DLD1 (cell line): ENCODE data around the gene ECE2.

Source experiments
- in situ Hi-C: cut with HindIII; loops from 2 replicates; pipeline ENCODE4 v1.10.0; 2017; ENCODE audit warnings: low sequenced_read_pairs

ECE2 gene

GRCh38 chr3:184275961-184276910 is at the start of gene ECE2:
ECE2 (plus strand) TSS chr3:184276022; CDS start chr3:184276154, 132 bp downstream.
- in situ Hi-C loops = no loop called here

- in situ Hi-C loops = loop anchor here (25.0 kb wide), 1 partner anchor 340 kb away; the partner anchor contains the start of gene PARL
Observed at GRCh38 chr3:184227481-184227935, 48.3 kb upstream of the ECE2 start.

GRCh38 chr3:184228376-184229137 is 47.3 kb upstream of the ECE2 start:
- in situ Hi-C loops = loop anchor here (25.0 kb wide), 1 partner anchor 341 kb away; the partner anchor contains the start of gene PARL

DNA sequence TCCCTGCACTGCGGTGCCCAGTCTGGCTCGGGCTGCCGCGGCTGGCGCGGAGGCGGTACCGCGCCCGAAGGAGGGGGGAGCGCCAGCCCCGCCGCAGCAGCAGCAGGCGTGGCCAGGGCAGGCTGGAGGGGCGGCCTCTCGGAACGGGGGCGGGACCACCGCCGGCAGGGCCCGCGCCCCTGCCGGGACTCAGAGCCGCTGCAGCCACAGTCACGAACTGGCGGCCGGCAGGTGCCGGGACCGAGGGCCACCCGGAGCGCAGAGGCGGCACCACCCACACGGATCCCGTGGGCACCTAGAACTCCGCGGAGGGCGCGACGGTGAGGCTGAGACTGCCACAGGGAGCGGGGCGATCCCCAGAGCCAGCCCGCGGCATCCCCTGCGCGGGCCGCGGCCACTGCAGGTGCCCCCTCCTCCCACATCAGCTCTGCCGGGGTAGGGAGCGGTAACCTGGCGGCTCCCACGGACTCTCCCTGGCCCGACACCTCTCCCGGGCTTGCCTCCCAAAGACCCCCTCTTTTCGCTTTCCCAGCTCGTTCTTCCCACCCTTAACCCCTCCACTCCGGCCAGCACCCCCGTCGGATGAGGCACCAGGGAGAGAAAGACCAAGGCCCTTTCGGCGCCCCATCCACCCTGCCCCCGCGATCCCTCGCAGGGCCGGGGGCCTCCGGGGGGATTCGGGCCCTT is 46.3 kb upstream of the ECE2 start, which contains the start of gene VWA5B2:
VWA5B2 (plus strand) TSS at position 192 of the 687 bp plus-strand sequence. CDS start 944 bp downstream, outside the sequence.
- in situ Hi-C loops = loop anchor here (25.0 kb wide), 1 partner anchor 342 kb away; the partner anchor contains the start of gene PARL

DNA sequence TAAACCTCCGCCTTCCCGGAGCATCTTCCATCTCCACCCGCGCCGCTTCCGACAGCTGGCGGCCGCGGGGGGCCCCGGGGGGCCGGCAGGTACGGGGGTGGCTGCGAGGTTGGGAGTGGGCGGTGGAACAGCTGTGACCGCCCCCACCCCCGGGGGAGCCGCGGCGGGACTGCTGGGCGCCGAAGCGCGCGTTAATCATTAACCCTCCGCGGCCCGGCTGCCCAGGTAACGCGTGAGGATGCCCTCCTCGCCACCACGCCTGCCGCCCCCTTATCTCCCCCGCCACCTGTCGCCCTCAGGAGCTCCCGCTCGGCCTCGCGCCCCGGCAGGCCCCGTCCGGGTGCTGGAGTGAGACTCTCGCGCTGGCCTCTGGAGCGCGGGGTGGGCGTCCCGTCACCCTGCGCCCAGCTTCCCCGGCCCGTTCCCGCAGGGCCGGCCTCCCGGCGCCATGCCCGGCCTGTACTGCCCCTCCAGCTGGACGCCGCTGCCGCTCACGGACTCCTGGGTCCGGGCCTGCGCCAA is 45.7 kb upstream of the ECE2 start:
- in situ Hi-C loops = loop anchor here (25.0 kb wide), 1 partner anchor 343 kb away; the partner anchor contains the start of gene PARL

- in situ Hi-C loops = loop anchor here (25.0 kb wide), 1 partner anchor 344 kb away; the partner anchor contains the start of gene PARL
Observed at GRCh38 chr3:184230603-184231528, 45.0 kb upstream of the ECE2 start.

DNA sequence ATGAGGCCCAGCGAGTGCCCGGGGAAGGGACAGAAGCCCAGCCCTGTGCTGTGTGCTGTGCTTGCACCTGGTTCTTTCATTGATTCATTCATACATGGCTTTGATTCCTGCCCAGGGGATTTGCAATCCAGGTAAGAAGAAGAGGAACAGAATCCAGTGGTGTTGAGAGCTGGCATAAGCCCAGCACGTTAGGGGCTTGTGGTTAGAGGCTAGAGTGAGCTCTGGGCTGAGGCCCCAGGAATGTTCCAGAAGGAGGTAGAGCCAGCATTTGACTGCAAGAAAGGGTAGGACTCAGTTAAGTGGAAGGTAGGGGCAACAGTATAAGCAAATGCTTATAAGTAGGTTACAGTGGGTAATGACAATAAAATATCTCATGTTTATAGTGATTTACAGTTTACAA is 44.2 kb upstream of the ECE2 start:
- in situ Hi-C loops = loop anchor here (25.0 kb wide), 1 partner anchor 344 kb away; the partner anchor contains the start of gene PARL

DNA sequence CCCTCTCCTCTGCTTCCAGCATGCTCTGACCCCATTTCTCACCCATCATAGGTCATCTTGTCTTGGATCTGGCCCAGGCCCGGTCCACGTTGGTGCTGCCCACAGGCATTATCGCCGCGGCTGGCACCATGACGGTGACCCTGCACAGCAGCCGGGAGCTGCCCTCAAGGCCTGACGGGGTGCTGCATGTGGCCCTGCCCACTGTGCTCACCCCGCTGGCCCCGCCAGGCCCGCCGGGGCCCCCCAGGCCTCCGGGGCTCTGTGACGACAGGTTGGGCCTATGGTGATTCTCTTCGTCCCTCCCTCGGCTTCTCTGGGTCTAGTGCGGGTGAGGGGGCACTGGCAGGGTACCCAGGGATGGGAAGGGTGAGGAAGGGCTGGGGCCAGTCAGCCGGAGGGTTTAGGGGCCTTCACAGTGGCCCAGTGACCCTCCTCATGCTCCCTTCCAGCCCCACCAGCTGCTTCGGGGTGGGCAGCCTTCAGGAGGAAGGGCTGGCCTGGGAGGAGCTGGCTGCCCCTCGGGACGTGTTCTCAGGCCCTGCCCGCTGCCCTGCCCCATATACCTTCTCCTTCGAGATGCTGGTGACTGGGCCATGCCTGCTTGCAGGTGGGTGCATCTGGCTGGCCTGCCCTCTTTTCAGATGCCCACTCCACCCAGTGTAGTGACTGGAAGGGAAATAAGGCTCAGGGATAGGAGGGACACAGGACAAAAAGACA is 42.5 kb upstream of the ECE2 start:
- in situ Hi-C loops = loop anchor here (25.0 kb wide), 1 partner anchor 346 kb away; the partner anchor contains the start of gene PARL

- in situ Hi-C loops = loop anchor here (25.0 kb wide), 1 partner anchor 347 kb away; the partner anchor contains the start of gene PARL
Observed at GRCh38 chr3:184234224-184234623, 41.6 kb upstream of the ECE2 start.

- in situ Hi-C loops = loop anchor here (25.0 kb wide), 1 partner anchor 348 kb away; the partner anchor contains the start of gene PARL
Observed at GRCh38 chr3:184234671-184235380, 41.0 kb upstream of the ECE2 start.

- in situ Hi-C loops = loop anchor here (25.0 kb wide), 1 partner anchor 348 kb away; the partner anchor contains the start of gene PARL
Observed at GRCh38 chr3:184235381-184236032, 40.3 kb upstream of the ECE2 start.

GRCh38 chr3:184236033-184236410 is 39.8 kb upstream of the ECE2 start:
- in situ Hi-C loops = loop anchor here (25.0 kb wide), 1 partner anchor 349 kb away; the partner anchor contains the start of gene PARL

DNA sequence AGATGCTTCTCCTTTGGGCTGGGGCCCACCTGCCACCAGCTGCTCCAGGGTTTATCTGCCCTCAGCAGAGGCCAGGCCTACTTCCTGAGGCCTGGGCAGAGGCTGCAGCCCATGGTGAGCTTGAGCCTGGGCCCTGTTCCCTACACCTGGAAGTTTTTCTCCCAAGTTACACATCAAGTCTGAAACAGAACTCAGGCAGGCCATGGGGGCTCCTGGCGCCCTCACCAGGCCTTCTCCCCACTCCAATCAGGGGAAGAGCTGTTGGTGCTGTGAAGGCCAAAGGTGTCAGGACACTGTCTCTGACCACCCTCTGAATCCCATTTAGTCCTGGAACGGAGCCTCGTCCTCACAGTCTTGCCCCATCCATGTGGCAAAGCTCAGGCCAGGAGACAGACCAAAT is 39.2 kb upstream of the ECE2 start:
- in situ Hi-C loops = loop anchor here (25.0 kb wide), 1 partner anchor 349 kb away; the partner anchor contains the start of gene PARL

- in situ Hi-C loops = loop anchor here (25.0 kb wide), 1 partner anchor 350 kb away; the partner anchor contains the start of gene PARL
Observed at GRCh38 chr3:184237211-184237610, 38.6 kb upstream of the ECE2 start.

GRCh38 chr3:184237807-184238206 is 38.0 kb upstream of the ECE2 start:
- in situ Hi-C loops = loop anchor here (25.0 kb wide), 1 partner anchor 351 kb away; the partner anchor contains the start of gene PARL

DNA sequence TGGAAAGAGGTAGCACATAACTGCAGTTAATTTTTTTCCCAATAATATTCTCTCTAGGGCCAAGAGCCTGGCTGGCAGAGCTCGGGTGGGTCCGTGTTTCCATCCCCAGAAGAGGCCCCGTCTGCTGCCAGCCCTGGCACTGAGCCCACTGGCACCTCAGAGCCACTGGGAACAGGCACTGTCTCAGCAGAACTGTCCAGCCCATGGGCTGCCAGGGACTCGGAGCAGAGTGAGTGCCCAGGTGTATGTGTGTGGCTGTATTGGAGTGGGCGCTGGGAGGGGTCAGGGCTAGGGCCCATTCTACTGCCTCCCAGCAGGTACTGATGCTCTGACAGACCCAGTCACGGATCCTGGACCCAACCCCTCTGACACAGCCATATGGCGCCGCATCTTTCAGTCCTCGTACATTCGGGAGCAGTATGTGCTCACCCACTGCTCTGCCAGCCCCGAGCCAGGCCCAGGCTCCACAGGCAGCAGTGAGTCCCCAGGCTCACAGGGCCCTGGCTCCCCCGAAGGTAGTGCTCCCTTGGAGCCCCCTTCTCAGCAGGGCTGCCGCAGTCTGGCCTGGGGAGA is 37.5 kb upstream of the ECE2 start:
- in situ Hi-C loops = loop anchor here (25.0 kb wide), 1 partner anchor 351 kb away; the partner anchor contains the start of gene PARL
